Measurements from ENCODE around the gene GPHN. TPM values are rescaled to one million over a fixed set of nuclear protein-coding genes. Genes with fewer than 3 reads are reported as not detected.

Gene GPHN
- total RNA-seq, 4 donors from 2014 or later, result 14.4 to 32.7 (median 21.1) TPM

GRCh38 chr14:66493750-66494149 lies 14.2 kb upstream of the GPHN start:
- H3K9me3 ChIP-seq, result no peaks in the 10 kb centered on the region
- TF ChIP-seq CTCF (IDR thresholded peaks at IDR 0.05), result no peak
- TF ChIP-seq POLR2A (IDR thresholded peaks at IDR 0.05), result no peak
- H3K27me3 ChIP-seq, result no peaks in the 10 kb centered on the region
- no peaks in the 10 kb centered on the region for H3K4me1 ChIP-seq
- DNase-seq, result no peak
- H3K36me3 ChIP-seq, result no peaks in the 10 kb centered on the region
- H3K27ac ChIP-seq, result no peak overlapping the region
- H3K4me3 ChIP-seq (replicated peaks in 1 of 3), result no peak overlapping the region
- intact Hi-C loops (cut with DNase I), result loop anchor here (10.0 kb wide), 1 partner anchor 71 kb away; no protein-coding TSS in a partner anchor

GRCh38 chr14:66495218-66496098 lies 12.5 kb upstream of the GPHN start:
- Histone ChIP-seq H3K4me1 (no peaks in the 10 kb centered on the region), H3K27ac (peak overlapping the region in 1 of 3 donors; percentile 56), H3K4me3 (replicated peaks in 1 of 3) (no peak overlapping the region), H3K9me3 (no peaks in the 10 kb centered on the region), H3K36me3 (no peaks in the 10 kb centered on the region), H3K27me3 (no peaks in the 10 kb centered on the region)
- peak; percentile 50 to 51 for DNase-seq
- no peak for TF ChIP-seq POLR2A (IDR thresholded peaks at IDR 0.05)
- peak; percentile 54 to 79 (median 75) for TF ChIP-seq CTCF (IDR thresholded peaks at IDR 0.05)
- intact Hi-C loops (cut with DNase I), result loop anchor here (10.0 kb wide), 1 partner anchor 69 kb away; no protein-coding TSS in a partner anchor
- 4 to 6% methylated on average over 4 of the region's 4 CpGs for WGBS, 2 donors

GRCh38 chr14:66496188-66496807 lies 11.6 kb upstream of the GPHN start:
- no peaks in the 10 kb centered on the region for H3K4me1 ChIP-seq
- H3K9me3 ChIP-seq, result no peaks in the 10 kb centered on the region
- WGBS, 2 donors, result 51 to 60% methylated on average over 4 of the region's 4 CpGs
- H3K36me3 ChIP-seq, result no peaks in the 10 kb centered on the region
- H3K27ac ChIP-seq, result peak overlapping the region in 1 of 3 donors; percentile 56
- intact Hi-C loops (cut with DNase I), result loop anchor here (10.0 kb wide), 1 partner anchor 69 kb away; no protein-coding TSS in a partner anchor
- TF ChIP-seq POLR2A (IDR thresholded peaks at IDR 0.05), result no peak
- TF ChIP-seq CTCF (IDR thresholded peaks at IDR 0.05), result no peak
- no peaks in the 10 kb centered on the region for H3K27me3 ChIP-seq
- no peak overlapping the region for H3K4me3 ChIP-seq (replicated peaks in 1 of 3)
- peak; percentile 13 to 19 for DNase-seq

- Histone ChIP-seq H3K27ac (peak overlapping the region in 1 of 3 donors; percentile 34), H3K4me1 (no peaks in the 10 kb centered on the region), H3K9me3 (no peaks in the 10 kb centered on the region), H3K27me3 (no peaks in the 10 kb centered on the region), H3K4me3 (replicated peaks in 1 of 3) (no peak overlapping the region), H3K36me3 (no peaks in the 10 kb centered on the region)
- WGBS, 2 donors, result 73 to 76% methylated on average over 2 of the region's 2 CpGs
- no peak for DNase-seq
- intact Hi-C loops (cut with DNase I), result loop anchor here (10.0 kb wide), 1 partner anchor 68 kb away; no protein-coding TSS in a partner anchor
- TF ChIP-seq CTCF (IDR thresholded peaks at IDR 0.05) (no peak), POLR2A (IDR thresholded peaks at IDR 0.05) (no peak)
Measured at GRCh38 chr14:66496911-66497310, 11.0 kb upstream of the GPHN start.

All from thyroid gland (tissue), 4 donors.